BJ (cell line): ENCODE measurements around the gene ATG16L1. TPM values are rescaled to one million over a fixed set of nuclear protein-coding genes. Genes with fewer than 3 reads are reported as not detected.

Experiments used
- CTCF ChIA-PET: fragments of 350-600 bp; formaldehyde crosslinking; extraction: SDS; loops from one replicate; lab custom pipeline; 2021; ENCODE audit warnings: antibody characterized with exemption, inconsistent platforms; lab: Yijun Ruan, JAX
- POLR2A ChIA-PET: fragments of 300-600 bp; sonication (Branson Sonifier 250); formaldehyde crosslinking; extraction: SDS; loops from one replicate; lab custom pipeline; 2021; ENCODE audit warnings: antibody characterized with exemption; lab: Charles Lee
- DNase-seq: peaks from one replicate; pipeline ENCODE4 v3.0.0-alpha.2; 2011; ENCODE audit warnings: low read depth
- H3K27me3 ChIP-seq: 2 replicates; pipeline ENCODE4 v1.6.0; 2011; ENCODE audit warnings: low read length; ENCODE audit not compliant: control insufficient read depth, insufficient read depth
- H3K36me3 ChIP-seq: 2 replicates; pipeline ENCODE4 v1.5.1; 2011; ENCODE audit warnings: low read length; ENCODE audit not compliant: control insufficient read depth, insufficient read depth
- H3K4me3 ChIP-seq: 2 replicates; pipeline ENCODE4 v1.5.1; 2011; ENCODE audit warnings: low read depth, mild to moderate bottlenecking, control low read depth, low read length
- polyA plus RNA-seq: library from polyadenylated mRNA; depleted of rRNA; stranded (reverse); fragments of >200 nt; gene quantifications from 2 replicates; pipeline ENCODE4 v1.2.3, GENCODE V29; 2011
- TF ChIP-seq, protein P1 (sequence below): IDR thresholded peaks from 2 replicates; pipeline ENCODE4 v1.5.1; 2011; ENCODE audit warnings: low read depth, mild to moderate bottlenecking, control low read depth, inconsistent platforms, low read length, moderate library complexity; ENCODE audit not compliant: insufficient read depth

Gene ATG16L1
- polyA plus RNA-seq, 1 experiment, result 26.4 TPM

DNA sequence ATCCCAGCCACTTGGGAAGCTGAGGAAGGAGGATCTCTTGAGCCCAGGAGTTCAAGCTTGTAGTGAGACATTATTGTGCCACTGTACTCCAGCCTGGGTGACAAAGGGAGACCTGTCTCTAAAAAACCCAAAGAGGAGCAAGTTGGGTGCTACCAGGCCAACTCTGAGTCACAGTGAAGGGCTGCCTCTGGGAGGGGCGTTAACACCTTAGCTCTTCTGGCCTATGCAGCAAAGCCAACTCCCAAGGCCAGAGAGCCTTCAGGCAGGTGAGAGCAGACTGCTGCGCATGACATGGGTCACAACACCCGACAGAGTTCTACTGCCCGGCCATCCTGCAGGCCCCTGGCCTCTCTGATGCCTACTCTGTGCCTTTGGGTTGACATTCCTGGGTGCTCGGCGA lies 32.6 kb upstream of the ATG16L1 start:
- H3K4me3 ChIP-seq, result no peak overlapping the region
- DNase-seq, result no peak
- no peaks in the 10 kb centered on the region for H3K36me3 ChIP-seq
- peaks cover 8% of the 10 kb centered on the region for H3K27me3 ChIP-seq
- POLR2A ChIA-PET, result no interaction called here
- TF ChIP-seq, protein P1, sequence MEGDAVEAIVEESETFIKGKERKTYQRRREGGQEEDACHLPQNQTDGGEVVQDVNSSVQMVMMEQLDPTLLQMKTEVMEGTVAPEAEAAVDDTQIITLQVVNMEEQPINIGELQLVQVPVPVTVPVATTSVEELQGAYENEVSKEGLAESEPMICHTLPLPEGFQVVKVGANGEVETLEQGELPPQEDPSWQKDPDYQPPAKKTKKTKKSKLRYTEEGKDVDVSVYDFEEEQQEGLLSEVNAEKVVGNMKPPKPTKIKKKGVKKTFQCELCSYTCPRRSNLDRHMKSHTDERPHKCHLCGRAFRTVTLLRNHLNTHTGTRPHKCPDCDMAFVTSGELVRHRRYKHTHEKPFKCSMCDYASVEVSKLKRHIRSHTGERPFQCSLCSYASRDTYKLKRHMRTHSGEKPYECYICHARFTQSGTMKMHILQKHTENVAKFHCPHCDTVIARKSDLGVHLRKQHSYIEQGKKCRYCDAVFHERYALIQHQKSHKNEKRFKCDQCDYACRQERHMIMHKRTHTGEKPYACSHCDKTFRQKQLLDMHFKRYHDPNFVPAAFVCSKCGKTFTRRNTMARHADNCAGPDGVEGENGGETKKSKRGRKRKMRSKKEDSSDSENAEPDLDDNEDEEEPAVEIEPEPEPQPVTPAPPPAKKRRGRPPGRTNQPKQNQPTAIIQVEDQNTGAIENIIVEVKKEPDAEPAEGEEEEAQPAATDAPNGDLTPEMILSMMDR, result no peak
- CTCF ChIA-PET, result interaction anchor here (0.6 to 1.5 kb wide), 2 partner anchors 13 to 113 kb away, joined by 3 read pairs; no protein-coding TSS in a partner anchor

DNA sequence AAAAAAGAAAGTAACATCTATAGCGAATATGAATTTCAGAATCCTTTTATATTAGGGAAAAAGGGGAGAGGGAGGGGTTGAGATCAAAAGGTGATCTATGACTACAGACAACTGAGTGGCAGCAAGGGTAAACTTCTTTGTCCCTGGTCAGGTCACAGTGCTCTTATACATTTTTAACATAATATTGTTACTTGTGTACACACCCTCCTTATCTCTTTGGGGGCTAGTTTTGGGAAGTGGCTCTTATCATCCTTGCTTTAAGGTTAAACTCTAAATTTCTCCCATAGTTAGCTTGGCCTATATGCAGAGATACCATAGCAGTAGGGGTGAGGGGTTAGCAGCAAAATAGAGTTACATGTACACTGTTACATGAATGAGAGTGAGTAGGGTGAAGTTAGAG lies 31.6 kb upstream of the ATG16L1 start:
- H3K27me3 ChIP-seq, result peaks cover 5% of the 10 kb centered on the region
- DNase-seq, result no peak
- TF ChIP-seq, protein P1, result no peak

DNA sequence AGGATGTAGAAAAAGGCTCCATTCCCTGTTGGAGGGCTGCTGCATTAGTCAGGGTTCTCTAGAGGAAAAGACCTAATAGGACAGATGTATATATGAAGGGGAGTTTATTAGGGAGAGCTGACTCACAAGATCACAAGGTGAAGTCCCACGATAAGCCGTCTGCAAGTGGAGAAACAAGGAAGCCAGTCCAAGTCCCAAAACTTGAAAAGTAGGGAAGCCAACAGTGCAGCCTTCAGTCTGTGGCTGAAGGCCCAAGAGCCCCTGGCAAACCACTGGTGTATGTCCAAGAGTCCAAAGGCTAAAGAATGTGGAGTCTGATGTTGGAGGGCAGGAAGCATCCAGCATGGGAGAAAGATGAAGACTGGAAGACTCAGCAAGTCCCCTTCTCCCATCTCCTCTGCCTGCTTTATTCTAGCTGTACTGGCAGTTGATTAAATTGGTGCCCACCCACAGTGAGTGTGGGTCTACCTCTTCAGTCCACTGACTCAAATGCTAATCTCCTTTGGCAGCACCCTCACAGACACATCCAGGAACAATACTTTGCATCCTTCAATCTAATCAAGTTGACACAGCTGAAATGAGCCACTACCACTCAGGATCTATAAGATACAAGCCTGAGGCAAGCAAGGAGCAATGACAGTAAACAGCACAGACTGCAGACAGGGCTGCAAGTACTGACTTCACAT lies 30.0 kb upstream of the ATG16L1 start:
- TF ChIP-seq, protein P1, result no peak
- POLR2A ChIA-PET, result no interaction called here
- no peaks in the 10 kb centered on the region for H3K36me3 ChIP-seq
- H3K27me3 ChIP-seq, result peaks cover 5% of the 10 kb centered on the region
- H3K4me3 ChIP-seq, result no peak overlapping the region
- CTCF ChIA-PET, result no interaction called here
- DNase-seq, result no peak

More for the DNA sequence above, 31.6 kb upstream of the ATG16L1 start:
- H3K36me3 ChIP-seq, result no peaks in the 10 kb centered on the region
- POLR2A ChIA-PET, result no interaction called here
- H3K4me3 ChIP-seq, result no peak overlapping the region
- CTCF ChIA-PET, result no interaction called here

DNA sequence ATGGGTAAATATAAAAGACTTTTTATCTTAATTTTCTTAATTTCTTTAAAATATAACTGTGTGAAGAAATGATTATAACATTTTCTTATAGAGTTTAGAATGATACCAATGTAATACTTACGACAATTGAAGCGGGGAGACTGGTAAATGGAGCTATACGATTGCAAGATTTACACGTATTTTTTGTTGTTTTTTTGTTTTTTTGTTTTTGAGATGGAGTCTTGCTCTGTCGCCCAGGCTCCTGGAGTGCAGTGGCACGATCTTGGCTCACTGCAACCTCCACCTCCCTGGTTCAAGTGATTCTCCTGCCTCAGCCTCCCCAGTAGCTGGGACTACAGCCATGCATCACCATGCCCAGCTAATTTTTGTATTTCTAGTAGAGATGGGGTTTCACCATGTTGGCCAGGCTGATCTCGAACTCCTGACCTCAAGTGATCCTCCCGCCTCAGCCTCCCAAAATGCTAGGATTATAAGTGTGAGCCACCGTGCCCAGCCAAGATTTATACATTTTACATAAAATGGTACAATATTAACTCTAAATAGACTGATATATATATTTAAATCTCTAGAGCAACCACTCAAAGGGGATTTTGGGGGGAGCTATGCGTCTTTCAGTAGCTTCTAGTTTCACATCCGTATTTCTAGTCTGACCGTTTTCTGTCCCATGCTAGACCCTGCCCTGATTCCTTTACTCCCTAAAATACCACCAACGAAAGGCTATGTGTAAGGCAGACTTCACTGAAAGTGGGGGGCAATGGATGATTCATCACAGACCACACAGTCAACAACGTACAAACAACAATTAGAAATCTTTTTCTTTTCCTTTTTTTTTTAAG lies 28.2 kb upstream of the ATG16L1 start:
- no peaks in the 10 kb centered on the region for H3K36me3 ChIP-seq
- peaks cover 8% of the 10 kb centered on the region for H3K27me3 ChIP-seq
- no peak overlapping the region for H3K4me3 ChIP-seq
- ChIA-PET CTCF (interaction anchor here (1.0 kb wide), 1 partner anchor 27 kb away, joined by 3 read pairs; no protein-coding TSS in a partner anchor), POLR2A (no interaction called here)
- TF ChIP-seq, protein P1, result no peak
- no peak for DNase-seq

DNA sequence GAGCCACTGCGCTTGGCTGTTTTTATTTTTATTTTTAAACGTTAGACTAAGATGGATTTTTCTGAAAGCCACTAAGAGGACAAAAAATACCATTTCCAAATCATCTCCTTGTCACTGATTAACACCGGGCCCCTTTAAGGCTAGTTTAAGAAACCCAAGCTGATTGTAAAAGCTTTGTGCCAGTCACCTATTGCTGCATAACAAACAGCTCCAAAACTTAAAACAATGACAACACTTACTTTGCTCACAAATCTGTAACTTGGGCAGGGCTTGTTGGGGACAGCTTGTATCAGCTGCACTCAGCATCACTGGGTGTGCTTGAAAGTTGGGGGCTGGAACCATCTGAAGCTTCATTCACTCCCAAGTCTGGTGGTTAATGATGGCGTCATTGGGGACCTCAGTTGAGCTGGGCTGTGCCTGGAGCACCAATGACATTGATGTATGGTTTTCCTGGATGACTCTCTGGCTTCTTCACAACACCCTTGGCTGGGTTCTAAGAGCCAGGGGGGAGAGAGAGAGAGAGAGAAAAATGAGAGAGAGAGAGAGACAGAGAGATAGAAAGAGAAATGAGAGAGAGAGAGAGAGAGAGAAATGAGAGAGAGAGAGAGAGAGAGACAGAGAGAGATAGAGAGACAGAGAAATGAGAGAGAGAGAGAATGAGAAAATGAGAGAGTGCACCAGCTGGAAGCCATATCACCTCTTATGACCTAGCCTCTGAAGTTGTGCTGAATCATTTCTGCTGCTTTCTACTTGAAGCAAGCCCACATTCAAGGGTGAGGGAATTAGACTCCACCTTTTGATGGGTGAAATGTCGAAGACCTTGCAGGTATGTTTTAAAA lies 26.0 kb upstream of the ATG16L1 start:
- POLR2A ChIA-PET, result no interaction called here
- H3K36me3 ChIP-seq, result no peaks in the 10 kb centered on the region
- DNase-seq, result no peak
- H3K4me3 ChIP-seq, result no peak overlapping the region
- TF ChIP-seq, protein P1, result no peak
- CTCF ChIA-PET, result interaction anchor here (0.7 kb wide), 1 partner anchor 196 kb away, joined by 3 read pairs; no protein-coding TSS in a partner anchor
- peaks cover 2% of the 10 kb centered on the region for H3K27me3 ChIP-seq
